HepG2 (cell line): ENCODE results near the gene BHMT. TPM values are rescaled to one million over a fixed set of nuclear protein-coding genes. Genes with fewer than 3 reads are reported as not detected.

ENCODE experiments used
- ATAC-seq: fragments of 200-7000 bp; cut with Tn5 transposase; 3 replicates; pipeline ENCODE4 v1.9.1; 2020; ENCODE audit warnings: mild to moderate bottlenecking, moderate library complexity
- BruUV-seq: library from RNA; stranded (reverse); fragments of 400-500 nt; replicated peaks from 2 replicates; lab custom pipeline; 2021; lab: Mats Ljungman, UMichigan
- CTCF ChIA-PET: fragments of 300-600 bp; formaldehyde crosslinking; extraction: SDS; loops from one replicate; lab custom pipeline; 2021; ENCODE audit warnings: low total read pairs, inconsistent platforms, low intra/inter-chr PET ratio; lab: Yijun Ruan, JAX
- POLR2A ChIA-PET: fragments of 350-600 bp; sonication (Branson Sonifier 250); formaldehyde crosslinking; loops from one replicate; lab custom pipeline; 2020; ENCODE audit warnings: antibody characterized with exemption, inconsistent platforms; lab: Yijun Ruan, JAX
- DNase-seq: peaks from one replicate; pipeline ENCODE4 v3.0.0-alpha.2; 2015; ENCODE audit warnings: low spot score
- FAIRE-seq: peaks from 3 replicates; lab custom pipeline; 2011; peaks lifted over from hg19 to GRCh38; lab: Jason Lieb, UNC
- H2AFZ ChIP-seq: one replicate; pipeline ENCODE4 v1.6.1; 2011; ENCODE audit warnings: low read length, inconsistent platforms
- H3K27ac ChIP-seq: fragments of 300-600 bp; 3 replicates; pipeline ENCODE4 v1.8.0; 2011; ENCODE audit warnings: mixed run types, mild to moderate bottlenecking, mixed read lengths, low read length, inconsistent platforms; ENCODE audit not compliant: insufficient read depth; ENCODE audit errors: extremely low read length
- H3K27me3 ChIP-seq, 2 experiments: fragments of 200-600 bp in 1 of 2; 2 replicates in 1 of 2; 3 replicates in 1 of 2; pipeline versions ENCODE4 v1.6.0 to v1.8.0; 2011; ENCODE audit warnings: low read length in 2 of 2, mild to moderate bottlenecking in 2 of 2, moderate library complexity in 2 of 2, inconsistent platforms in 1 of 2; ENCODE audit not compliant: insufficient read depth in 2 of 2, control insufficient read depth in 1 of 2
- H3K36me3 ChIP-seq, 2 experiments: fragments of 200-600 bp in 1 of 2; replicated peaks in 1 of 2; 2 replicates in 1 of 2; 3 replicates in 1 of 2; pipeline versions ENCODE4 v1.5.1 to v1.8.0; 2011; ENCODE audit warnings: low read length in 2 of 2, inconsistent platforms in 1 of 2; ENCODE audit not compliant: insufficient read depth in 2 of 2, control insufficient read depth in 1 of 2
- H3K4me1 ChIP-seq: 2 replicates; pipeline ENCODE4 v1.5.1; 2012; ENCODE audit warnings: low read length, inconsistent platforms; ENCODE audit not compliant: insufficient read depth
- H3K4me2 ChIP-seq: 2 replicates; pipeline ENCODE4 v1.6.0; 2011; ENCODE audit warnings: low read depth, low read length, inconsistent platforms
- H3K4me3 ChIP-seq, 3 experiments: fragments of 200-600 bp in 1 of 3; sonication (generic), shearing (Covaris generic) in 1 of 3; replicated peaks in 1 of 3; 2 replicates each; pipeline ENCODE4 v1.5.1; 2011 to 2016; ENCODE audit warnings: low read length in 3 of 3, inconsistent platforms in 2 of 3, low read depth in 2 of 3, mild to moderate bottlenecking in 2 of 3, control low read depth in 1 of 3, mixed read lengths in 1 of 3; ENCODE audit not compliant: insufficient read depth in 1 of 3
- H3K79me2 ChIP-seq: one replicate; pipeline ENCODE4 v1.6.1; 2011; ENCODE audit warnings: low read length, inconsistent platforms; ENCODE audit not compliant: insufficient read depth
- H3K9ac ChIP-seq: 2 replicates; pipeline ENCODE4 v1.6.0; 2011; ENCODE audit warnings: mild to moderate bottlenecking, low read depth, low read length, inconsistent platforms; ENCODE audit not compliant: insufficient read depth
- H3K9me3 ChIP-seq: 2 replicates; pipeline ENCODE4 v1.5.1; 2012; ENCODE audit warnings: mild to moderate bottlenecking, low read length
- H4K20me1 ChIP-seq: 2 replicates; pipeline ENCODE4 v1.6.0; 2011; ENCODE audit warnings: inconsistent platforms, mild to moderate bottlenecking, low read length, moderate library complexity; ENCODE audit not compliant: insufficient read depth
- CREB1 ChIP-seq, 2 experiments: fragments of 450-650 bp in 1 of 2; IDR thresholded peaks; 2 replicates each; pipeline ENCODE4 v1.6.1; 2016 to 2017; ENCODE audit warnings: control low read depth in 1 of 2, mild to moderate bottlenecking in 1 of 2, missing compliant biosample characterization in 1 of 2, missing genetic modification characterization in 1 of 2
- FOSL2 ChIP-seq: sonication (generic); formaldehyde crosslinking; IDR thresholded peaks from 2 replicates; pipeline ENCODE4 v1.4.0; 2020; ENCODE audit warnings: missing genetic modification reagents
- SAFB2 ChIP-seq: sonication (generic); formaldehyde crosslinking; IDR thresholded peaks from 2 replicates; pipeline ENCODE4 v1.5.1; 2020; ENCODE audit warnings: missing genetic modification reagents, low read depth, mild to moderate bottlenecking, borderline replicate concordance
- SMAD9 ChIP-seq: sonication (generic); formaldehyde crosslinking; IDR thresholded peaks from 2 replicates; pipeline ENCODE4 v1.5.1; 2020; ENCODE audit warnings: mild to moderate bottlenecking, missing genetic modification reagents
- ZNF564 ChIP-seq: sonication (generic); formaldehyde crosslinking; IDR thresholded peaks from 2 replicates; pipeline ENCODE4 v1.8.1; 2023; ENCODE audit warnings: mild to moderate bottlenecking, missing genetic modification reagents
- WGBS: methylation state at CpG from one replicate; pipeline ENCODE4 v1.1.6; 2017; ENCODE audit warnings: low lambda C conversion rate; 5-methylcytosine and 5-hydroxymethylcytosine counted together
- in situ Hi-C: cut with HindIII; loops from 2 replicates; pipeline ENCODE4 v1.10.0; 2017; ENCODE audit warnings: low pct_unique_long_range_greater_than_20kb; ENCODE audit not compliant: extremely low pct_ligation_motif_present
- intact Hi-C: fragments of 100-400 bp; cut with micrococcal nuclease; formaldehyde crosslinking; loops from one replicate; pipeline ENCODE4 v1.10.0; 2022; ENCODE audit not compliant: unreplicated experiment
- polyA plus RNA-seq, 8 experiments: library from polyadenylated mRNA; depleted of rRNA in 3 of 8; stranded (reverse) in 7 of 8; unstranded in 1 of 8; fragments of >200 nt; fragmentation: Illumina TruSeq in 4 of 8; extraction: Trizol in 4 of 8; gene quantifications; 2 replicates each; pipeline versions ENCODE4 v1.2.1 to v1.2.3, GENCODE V29; 2011 to 2016; ENCODE audit warnings: low read depth in 4 of 8, missing spikeins in 1 of 8, mixed read lengths in 1 of 8; ENCODE audit not compliant: insufficient read depth in 1 of 8
- total RNA-seq, 5 experiments: library from RNA; depleted of rRNA; stranded (reverse); fragments of >200 nt; fragmentation: Illumina TruSeq; extraction: Trizol; gene quantifications; 2 replicates each; pipeline ENCODE4 v1.2.3, GENCODE V29; 2016; ENCODE audit warnings: low read depth in 1 of 5

The BHMT gene
- total and polyA plus RNA-seq, 2 of the 13 experiments (the other 11 are each of a cell fraction or from before 2014, with no cell fraction given) = 0.40 to 6.4 TPM

DNA sequence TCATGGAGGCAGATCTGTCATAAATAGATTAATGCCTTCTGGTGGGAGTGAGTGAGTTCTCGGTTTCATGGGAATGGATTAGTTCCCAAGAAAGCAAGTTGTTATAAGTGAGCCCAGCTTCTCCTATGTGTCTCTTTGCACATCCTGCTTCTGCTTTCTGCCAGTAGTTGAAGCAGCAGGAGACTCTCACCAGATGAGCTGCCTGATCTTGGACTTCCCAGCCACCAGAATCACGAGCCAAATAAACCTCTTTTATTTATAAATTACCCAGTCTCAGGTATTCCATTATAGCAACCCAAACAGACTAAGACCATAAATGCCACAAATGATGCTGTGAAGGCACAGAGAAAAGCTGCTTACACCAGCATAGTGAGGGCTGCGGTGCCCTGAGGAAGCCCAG, 28.9 kb downstream of the BHMT start:
- TF ChIP-seq SMAD9 (CRISPR knock-in tag) (no peak), ZNF564 (peak; percentile 96)
- ATAC-seq (no peak), DNase-seq (no peak), FAIRE-seq (no peak)
- Histone ChIP-seq H3K27ac (no peak overlapping the region), H3K9ac (no peak overlapping the region), H2AFZ (no peak overlapping the region), H3K4me3 (no peak overlapping the region), H4K20me1 (no peaks in the 10 kb centered on the region), H3K79me2 (no peaks in the 10 kb centered on the region), H3K4me1 (peaks cover 8% of the 10 kb centered on the region), H3K9me3 (no peaks in the 10 kb centered on the region), H3K27me3 (peaks cover 0 to 4% of the 10 kb centered on the region in 2 experiments; a peak in 1 of 5 replicates), H3K4me2 (no peak overlapping the region), H3K36me3 (no peaks in the 10 kb centered on the region)
- BruUV-seq = no TSS peak
- WGBS = 17% methylated on average over 3 of the region's 3 CpGs
- in situ Hi-C loops = loop anchor here (25.0 kb wide), 1 partner anchor 322 kb away; no protein-coding TSS in a partner anchor
- intact Hi-C loops = no loop called here
- ChIA-PET POLR2A (no interaction called here), CTCF (no interaction called here)

DNA sequence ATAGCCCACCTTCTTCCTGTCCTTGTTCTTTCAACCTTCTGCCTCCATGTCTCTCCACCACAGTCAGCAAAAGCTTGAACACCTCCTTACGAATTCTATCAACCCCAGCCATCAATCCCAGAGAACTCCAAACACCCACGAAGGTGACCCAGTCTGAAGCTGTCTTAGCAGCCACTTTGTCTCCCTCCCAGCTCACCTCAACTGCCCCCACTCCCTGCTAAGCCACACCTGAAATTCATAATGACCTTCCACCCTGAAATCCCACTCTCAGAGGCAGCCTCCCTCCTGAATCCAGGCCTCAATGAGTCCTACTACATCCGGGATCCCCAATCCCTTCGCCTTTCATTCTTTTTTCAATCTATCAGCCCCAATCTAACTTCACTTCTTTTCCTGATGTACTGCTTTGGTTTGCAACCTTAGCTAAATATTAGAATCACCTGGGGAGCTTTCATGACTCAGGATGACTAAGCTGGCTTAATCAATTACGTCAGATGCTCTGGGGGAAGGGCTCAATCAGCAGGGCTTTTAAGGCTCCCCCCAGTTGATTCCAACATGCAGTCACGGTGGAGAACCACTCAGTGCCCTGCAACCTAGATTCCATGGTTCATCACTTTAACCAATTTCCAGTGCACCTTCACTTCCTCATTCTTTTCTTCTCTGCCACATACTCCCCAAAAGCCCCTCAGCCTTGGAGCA, 32.2 kb downstream of the BHMT start:
- peaks cover 0 to 6% of the 10 kb centered on the region in 2 experiments; a peak in 2 of 5 replicates for H3K27me3 ChIP-seq
- intact Hi-C loops = no loop called here
- no peak overlapping the region for H3K4me2 ChIP-seq
- no peak overlapping the region for H3K4me3 ChIP-seq
- no peaks in the 10 kb centered on the region for H3K36me3 ChIP-seq
- TF ChIP-seq CREB1 (IDR thresholded peaks at IDR 0.05) = peak; percentile 33; the same call in 1 of the 2 replicates
- TF ChIP-seq CREB1 (CRISPR knock-in tag; IDR thresholded peaks at IDR 0.05) = no peak
- no peak for TF ChIP-seq SAFB2 (CRISPR knock-in tag)
- peak; percentile 64 for TF ChIP-seq FOSL2 (CRISPR knock-in tag)
- 17% methylated on average over 6 of the region's 6 CpGs for WGBS
- no peak for ATAC-seq
- POLR2A ChIA-PET = no interaction called here
- H4K20me1 ChIP-seq = no peaks in the 10 kb centered on the region
- no peak for DNase-seq
- CTCF ChIA-PET = no interaction called here
- no peaks in the 10 kb centered on the region for H3K4me1 ChIP-seq
- H3K9me3 ChIP-seq = no peaks in the 10 kb centered on the region
- in situ Hi-C loops = loop anchor here (25.0 kb wide), 1 partner anchor 318 kb away; no protein-coding TSS in a partner anchor
- BruUV-seq = no TSS peak
- no peak for FAIRE-seq
- H3K79me2 ChIP-seq = no peaks in the 10 kb centered on the region
- no peak overlapping the region for H3K9ac ChIP-seq
- H3K27ac ChIP-seq = no peak overlapping the region
- no peak overlapping the region for H2AFZ ChIP-seq
